CD14-positive monocyte (primary cell): Measurements from ENCODE around the gene EXOC3L1. TPM values are rescaled to one million over a fixed set of nuclear protein-coding genes. Genes with fewer than 3 reads are reported as not detected.

ENCODE experiments used
- DNase-seq, 3 donors: peaks; one replicate each; pipeline ENCODE4 v3.0.0-alpha.2; 2011 to 2022
- H2AFZ ChIP-seq: 2 replicates; pipeline ENCODE4 v1.6.0; 2012; ENCODE audit warnings: mild to moderate bottlenecking, low read depth, low read length, inconsistent platforms; ENCODE audit not compliant: insufficient read depth, poor library complexity, severe bottlenecking
- H3K27ac ChIP-seq, 2 donors: 1 replicate in 1 of 2; 2 replicates in 1 of 2; pipeline ENCODE4 v1.5.1; 2012 to 2013; ENCODE audit warnings: low read length in 2 of 2, control low read depth in 1 of 2, inconsistent platforms in 1 of 2, low read depth in 1 of 2, mild to moderate bottlenecking in 1 of 2
- H3K27me3 ChIP-seq, 2 donors: one replicate each; pipeline versions ENCODE4 v1.6.0 to v1.6.1; 2011 to 2013; ENCODE audit warnings: low read length in 2 of 2; ENCODE audit not compliant: control insufficient read depth in 2 of 2, insufficient read depth in 2 of 2
- H3K36me3 ChIP-seq, 2 donors: replicated peaks in 1 of 2; 1 replicate in 1 of 2; 2 replicates in 1 of 2; pipeline versions ENCODE4 v1.5.1 to v1.6.1; 2012 to 2013; ENCODE audit warnings: low read length in 2 of 2, control low read depth in 1 of 2, inconsistent platforms in 1 of 2, mild to moderate bottlenecking in 1 of 2; ENCODE audit not compliant: insufficient read depth in 2 of 2, control insufficient read depth in 1 of 2
- H3K4me1 ChIP-seq, 2 donors: 1 replicate in 1 of 2; 2 replicates in 1 of 2; pipeline versions ENCODE4 v1.5.1 to v1.6.1; 2012 to 2013; ENCODE audit warnings: low read length in 2 of 2, control low read depth in 1 of 2, inconsistent platforms in 1 of 2, mild to moderate bottlenecking in 1 of 2, moderate library complexity in 1 of 2; ENCODE audit not compliant: insufficient read depth in 2 of 2, control insufficient read depth in 1 of 2
- H3K4me2 ChIP-seq: replicated peaks from 2 replicates; pipeline ENCODE3; 2012; ENCODE audit warnings: low read length, moderate library complexity, mild to moderate bottlenecking; ENCODE audit not compliant: poor library complexity, severe bottlenecking; ENCODE audit errors: extremely low read depth
- H3K4me3 ChIP-seq, 3 experiments: fragments of 200-600 bp in 1 of 3; sonication (generic) in 1 of 3; replicated peaks in 1 of 3; 1 replicate in 2 of 3; 2 replicates in 1 of 3; pipeline ENCODE4 v1.5.1; 2011 to 2013; ENCODE audit warnings: low read length in 3 of 3, mild to moderate bottlenecking in 3 of 3, control low read depth in 2 of 3, low read depth in 2 of 3, inconsistent platforms in 1 of 3, moderate library complexity in 1 of 3
- H3K79me2 ChIP-seq: 2 replicates; pipeline ENCODE4 v1.6.0; 2012; ENCODE audit warnings: mild to moderate bottlenecking, control low read depth, inconsistent platforms, low read length, moderate library complexity; ENCODE audit not compliant: insufficient read depth
- H3K9ac ChIP-seq: 2 replicates; pipeline ENCODE4 v1.6.0; 2017; ENCODE audit warnings: low read length, mild to moderate bottlenecking; ENCODE audit not compliant: insufficient read depth, poor library complexity, severe bottlenecking
- H3K9me3 ChIP-seq, 2 donors: replicated peaks in 1 of 2; 1 replicate in 1 of 2; 2 replicates in 1 of 2; pipeline versions ENCODE4 v1.5.1 to v1.6.1; 2012 to 2013; ENCODE audit warnings: low read length in 2 of 2, control low read depth in 1 of 2; ENCODE audit not compliant: control insufficient read depth in 1 of 2, insufficient read depth in 1 of 2
- H4K20me1 ChIP-seq: 2 replicates; pipeline ENCODE4 v1.6.0; 2012; ENCODE audit warnings: mild to moderate bottlenecking, low read length, control low read depth, moderate library complexity; ENCODE audit not compliant: insufficient read depth
- H3K27ac Mint-ChIP-seq, 7 donors: one replicate each; pipeline ENCODE4 v1.8.0; 2020; ENCODE audit warnings: mild to moderate bottlenecking in 7 of 7, mixed read lengths in 7 of 7, moderate library complexity in 6 of 7, inconsistent platforms in 2 of 7
- H3K27me3 Mint-ChIP-seq, 3 donors: one replicate each; pipeline ENCODE4 v1.8.0; 2021 to 2022; ENCODE audit warnings: low read depth in 3 of 3, mild to moderate bottlenecking in 3 of 3, mixed read lengths in 3 of 3, moderate library complexity in 3 of 3, inconsistent platforms in 1 of 3
- H3K36me3 Mint-ChIP-seq, 2 donors: one replicate each; pipeline ENCODE4 v1.8.0; 2020; ENCODE audit warnings: mixed read lengths in 2 of 2, inconsistent platforms in 1 of 2, mild to moderate bottlenecking in 1 of 2
- H3K4me1 Mint-ChIP-seq: one replicate; pipeline ENCODE4 v1.8.0; 2020; ENCODE audit warnings: mild to moderate bottlenecking, mixed read lengths
- H3K4me3 Mint-ChIP-seq, 2 donors: one replicate each; pipeline ENCODE4 v1.8.0; 2020; ENCODE audit warnings: mild to moderate bottlenecking in 2 of 2, mixed read lengths in 2 of 2, moderate library complexity in 1 of 2
- H3K9me3 Mint-ChIP-seq, 7 donors: one replicate each; pipeline ENCODE4 v1.8.0; 2020 to 2022; ENCODE audit warnings: mixed read lengths in 7 of 7, mild to moderate bottlenecking in 6 of 7, moderate library complexity in 6 of 7, inconsistent platforms in 2 of 7
- CTCF ChIP-seq: fragments of 200-600 bp; IDR thresholded peaks from one replicate; pipeline ENCODE4 v1.8.0; 2022; ENCODE audit warnings: antibody characterized with exemption, mild to moderate bottlenecking
- WGBS: methylation state at CpG from one replicate; pipeline ENCODE4 v1.1.5; 2013; ENCODE audit warnings: missing lambda C conversion rate; ENCODE audit not compliant: insufficient coverage; 5-methylcytosine and 5-hydroxymethylcytosine counted together
- intact Hi-C, 2 donors: fragments of 100-400 bp; cut with micrococcal nuclease; formaldehyde crosslinking; loops; one replicate each; pipeline versions ENCODE4 v1.15.0 to v1.15.1; 2023
- polyA plus RNA-seq, 3 donors: library from polyadenylated mRNA; depleted of rRNA in 1 of 3; unstranded in 2 of 3; stranded (reverse) in 1 of 3; fragments of 300-500 nt in 2 of 3; fragments of >200 nt in 1 of 3; fragmentation: Illumina TruSeq in 2 of 3; gene quantifications; 1 replicate in 2 of 3; 2 replicates in 1 of 3; pipeline ENCODE4 v1.2.3, GENCODE V29; 2012 to 2021
- small RNA-seq: library from RNA; depleted of rRNA; stranded (forward); fragments of <200 nt; gene quantifications from one replicate; pipeline ENCODE3, GENCODE V24; 2012; ENCODE audit warnings: low read depth; ENCODE audit not compliant: insufficient read length

The EXOC3L1 gene
- polyA plus RNA-seq, 3 donors: 2.8 to 3.7 (median 3.0) TPM

DNA sequence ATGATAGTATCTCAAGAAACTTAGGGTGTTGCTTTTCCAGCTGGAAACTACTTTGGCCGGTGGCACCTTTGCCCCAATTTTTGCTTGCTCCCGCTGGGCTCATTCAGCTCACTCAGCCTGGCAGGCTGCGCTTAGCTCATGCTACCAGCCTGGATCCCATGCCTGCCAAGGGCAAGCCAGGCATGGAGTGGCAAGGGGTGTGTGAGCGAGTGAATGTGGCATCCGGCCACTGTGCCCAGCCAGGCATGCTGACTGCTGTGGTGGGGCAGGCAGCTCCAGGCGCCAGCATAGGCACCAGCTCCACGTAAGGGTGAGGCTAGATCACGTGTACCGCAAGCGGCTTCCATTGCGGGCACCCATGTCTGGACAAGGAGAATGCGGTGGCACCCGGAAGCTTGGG, 48.5 kb downstream of the EXOC3L1 start:
- H3K4me3 ChIP-seq: no peak overlapping the region
- peaks cover 0 to 1% (median 0%) of the 10 kb centered on the region in 7 donors for H3K9me3 Mint-ChIP-seq
- no peaks in the 10 kb centered on the region for H3K4me1 ChIP-seq
- no peak overlapping the region for H3K4me2 ChIP-seq
- H3K27me3 Mint-ChIP-seq: peaks cover 0 to 2% (median 0%) of the 10 kb centered on the region in 3 donors
- no peaks in the 10 kb centered on the region for H3K4me1 Mint-ChIP-seq
- no peak overlapping the region for H3K27ac ChIP-seq
- no peak overlapping the region for H3K4me3 Mint-ChIP-seq
- peaks cover 94 to 100% of the 10 kb centered on the region in 2 donors for H3K36me3 Mint-ChIP-seq
- H3K9ac ChIP-seq: no peak overlapping the region
- no peaks in the 10 kb centered on the region for H3K27me3 ChIP-seq
- H3K9me3 ChIP-seq: no peaks in the 10 kb centered on the region
- H4K20me1 ChIP-seq: peaks cover 74% of the 10 kb centered on the region
- H2AFZ ChIP-seq: no peak overlapping the region
- intact Hi-C loops: no loop called here
- 95% methylated on average over 13 of the region's 13 CpGs for whole genome bisulfite sequencing
- no peaks in the 10 kb centered on the region for H3K79me2 ChIP-seq
- H3K27ac Mint-ChIP-seq: no peak overlapping the region
- no peak for TF ChIP-seq CTCF
- DNase-seq: no peak
- peaks cover 94 to 100% of the 10 kb centered on the region in 2 donors for H3K36me3 ChIP-seq

DNA sequence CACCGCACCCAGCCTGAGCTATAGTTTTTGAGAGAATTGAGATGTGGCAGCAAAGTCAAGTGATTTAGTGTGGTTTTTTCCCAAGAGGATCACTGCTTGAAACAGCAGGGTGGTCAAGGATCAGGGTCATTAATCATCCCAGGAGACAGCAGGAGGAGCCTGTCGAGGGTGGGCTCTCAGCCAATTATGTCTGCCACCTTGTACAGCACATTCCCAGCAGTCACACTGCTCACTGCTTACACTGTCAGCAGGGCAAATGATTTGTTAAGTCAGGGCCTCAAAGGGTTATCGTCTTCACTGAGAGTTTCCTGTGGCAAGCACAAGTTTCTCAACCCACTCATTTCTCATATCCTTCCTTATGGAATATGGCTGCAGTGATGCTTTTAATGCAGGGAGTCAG, 52.3 kb downstream of the EXOC3L1 start:
- peaks cover 87 to 100% of the 10 kb centered on the region in 2 donors for H3K36me3 Mint-ChIP-seq
- no peak for TF ChIP-seq CTCF
- no peak overlapping the region for H3K27ac Mint-ChIP-seq
- H3K27me3 Mint-ChIP-seq: peaks cover 0 to 2% (median 0%) of the 10 kb centered on the region in 3 donors
- Histone ChIP-seq H3K27me3 (no peaks in the 10 kb centered on the region), H3K79me2 (no peaks in the 10 kb centered on the region), H3K4me1 (no peaks in the 10 kb centered on the region), H3K9ac (no peak overlapping the region), H3K36me3 (peaks cover 92 to 100% of the 10 kb centered on the region in 2 donors), H3K9me3 (no peaks in the 10 kb centered on the region), H4K20me1 (peaks cover 55% of the 10 kb centered on the region), H2AFZ (no peak overlapping the region), H3K4me2 (no peak overlapping the region), H3K4me3 (no peak overlapping the region), H3K27ac (no peak overlapping the region)
- intact Hi-C loops: loop anchor here in 1 of 2 donors (10.0 kb wide), 1 partner anchor 53 kb away; no protein-coding TSS in a partner anchor
- no peaks in the 10 kb centered on the region for H3K4me1 Mint-ChIP-seq
- DNase-seq: no peak
- H3K4me3 Mint-ChIP-seq: no peak overlapping the region
- H3K9me3 Mint-ChIP-seq: peaks cover 0 to 1% (median 0%) of the 10 kb centered on the region in 7 donors
- WGBS: 50% methylated on average over 2 of the region's 3 CpGs

Small RNA genes lying within 50 kb of the gene (small RNA-seq; reads per million reads assigned to genes)
- 7.3 reads per million, percentile 65 among the genes with 10 or more reads in this experiment for gene MIR328

Other genes starting within 250 kb of the EXOC3L1 start
- under 1 TPM in 1 of 3 donors, not detected in 2; 0.48 TPM for gene CES3, start 228.9 kb downstream of the EXOC3L1 start, polyA plus RNA-seq
- 10 to 100 TPM in 1 of 3 donors, 1 to 10 TPM in 2; 3.3 to 47.6 (median 4.1) TPM for gene CES4A, start 201.5 kb downstream of the EXOC3L1 start, polyA plus RNA-seq
- gene CBFB, start 161.0 kb downstream of the EXOC3L1 start, polyA plus RNA-seq: 10 to 100 TPM; 28.3 to 45.4 (median 29.5) TPM
- gene PHAF1, start 80.2 kb downstream of the EXOC3L1 start, polyA plus RNA-seq: 10 to 100 TPM; 18.8 to 68.2 (median 26.5) TPM
- under 1 TPM; 0.10 to 0.67 (median 0.20) TPM for gene B3GNT9, start 39.1 kb downstream of the EXOC3L1 start, polyA plus RNA-seq
- 10 to 100 TPM; 26.0 to 46.2 (median 35.8) TPM for gene TRADD, start 30.2 kb downstream of the EXOC3L1 start, polyA plus RNA-seq
- 10 to 100 TPM in 1 of 3 donors, 1 to 10 TPM in 2; 3.2 to 27.7 (median 5.2) TPM for gene FBXL8, start 30.2 kb downstream of the EXOC3L1 start, polyA plus RNA-seq
- gene HSF4, start 25.4 kb downstream of the EXOC3L1 start, polyA plus RNA-seq: 10 to 100 TPM in 1 of 3 donors, not detected in 2; 53.4 TPM
- 10 to 100 TPM in 1 of 3 donors, 1 to 10 TPM in 2; 2.7 to 17.0 (median 3.8) TPM for gene NOL3, start 19.6 kb downstream of the EXOC3L1 start, polyA plus RNA-seq
- gene MATCAP1, start 6.2 kb downstream of the EXOC3L1 start, polyA plus RNA-seq: 10 to 100 TPM in 1 of 3 donors, under 1 TPM in 2; 0.58 to 43.3 (median 0.99) TPM
- 100 to 1,000 TPM in 1 of 3 donors, 10 to 100 TPM in 2; 53.1 to 191 (median 61.5) TPM for gene E2F4, start 2.0 kb upstream of the EXOC3L1 start, polyA plus RNA-seq
- 1 to 10 TPM in 1 of 3 donors, under 1 TPM in 1, not detected in 1; 0.15 to 7.0 TPM for gene ELMO3, start 9.0 kb upstream of the EXOC3L1 start, polyA plus RNA-seq
- 100 to 1,000 TPM in 2 of 3 donors, 10 to 100 TPM in 1; 45.4 to 130 (median 117) TPM for gene TMEM208, start 37.0 kb upstream of the EXOC3L1 start, polyA plus RNA-seq
- gene FHOD1, start 57.3 kb upstream of the EXOC3L1 start, polyA plus RNA-seq: 100 to 1,000 TPM in 1 of 3 donors, 1 to 10 TPM in 2; 5.1 to 152 (median 5.5) TPM
- gene SLC9A5, start 58.8 kb upstream of the EXOC3L1 start, polyA plus RNA-seq: 1 to 10 TPM in 1 of 3 donors, not detected in 2; 1.0 TPM
- gene PLEKHG4, start 89.4 kb upstream of the EXOC3L1 start, polyA plus RNA-seq: 1 to 10 TPM in 2 of 3 donors, under 1 TPM in 1; 0.79 to 3.2 (median 3.0) TPM
- not detected for gene KCTD19, start 136.6 kb upstream of the EXOC3L1 start, polyA plus RNA-seq
- gene LRRC36, start 136.7 kb upstream of the EXOC3L1 start, polyA plus RNA-seq: 1 to 10 TPM in 2 of 3 donors, under 1 TPM in 1; 0.65 to 3.2 (median 1.8) TPM
- gene TPPP3, start 203.4 kb upstream of the EXOC3L1 start, polyA plus RNA-seq: 100 to 1,000 TPM in 1 of 3 donors, 10 to 100 TPM in 2; 63.1 to 123 (median 78.6) TPM
- gene ZDHHC1, start 226.3 kb upstream of the EXOC3L1 start, polyA plus RNA-seq: 10 to 100 TPM in 1 of 3 donors, 1 to 10 TPM in 2; 3.3 to 14.2 (median 6.0) TPM
- not detected for gene HSD11B2, start 241.0 kb upstream of the EXOC3L1 start, polyA plus RNA-seq